Fibroblast of the conjunctiva (primary cell): ENCODE data around the gene SSBP3.

ENCODE experiments used
- DNase-seq: peaks from one replicate; pipeline ENCODE4 v3.0.0-alpha.2; 2010; ENCODE audit warnings: low read depth

SSBP3 gene

GRCh38 chr1:54329312-54330003 is 76.7 kb downstream of the SSBP3 start:
- no peak for DNase-seq

DNA sequence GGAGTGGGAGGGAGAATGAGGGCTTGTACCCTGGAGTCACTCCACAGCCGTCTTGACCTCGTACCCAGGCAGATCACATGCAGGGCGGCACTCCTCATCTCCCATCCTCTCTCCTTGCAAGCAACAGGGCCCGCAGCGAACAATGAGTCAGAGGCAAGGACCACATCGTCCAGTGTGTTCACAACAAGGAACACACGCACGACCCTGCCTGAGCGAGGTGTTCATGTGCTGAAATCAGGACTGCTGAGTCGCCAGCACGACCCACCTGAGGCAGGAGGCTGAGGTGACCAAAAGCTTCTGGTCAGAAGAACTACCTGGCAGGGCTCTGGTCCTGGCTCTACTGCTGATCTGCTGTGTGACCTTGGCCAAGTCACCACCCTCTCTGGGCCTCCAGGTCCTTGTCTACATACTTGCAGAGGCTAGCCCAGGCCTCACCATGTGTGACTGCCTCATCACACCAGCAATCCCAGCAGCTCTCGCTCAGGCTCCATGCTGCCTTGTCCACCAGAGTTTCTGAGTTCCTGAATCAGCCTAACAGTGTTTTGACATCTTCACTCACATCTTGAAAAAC is 78.0 kb downstream of the SSBP3 start:
- no peak for DNase-seq

- DNase-seq, result no peak
Measured at GRCh38 chr1:54327386-54328065, 78.7 kb downstream of the SSBP3 start.

DNA sequence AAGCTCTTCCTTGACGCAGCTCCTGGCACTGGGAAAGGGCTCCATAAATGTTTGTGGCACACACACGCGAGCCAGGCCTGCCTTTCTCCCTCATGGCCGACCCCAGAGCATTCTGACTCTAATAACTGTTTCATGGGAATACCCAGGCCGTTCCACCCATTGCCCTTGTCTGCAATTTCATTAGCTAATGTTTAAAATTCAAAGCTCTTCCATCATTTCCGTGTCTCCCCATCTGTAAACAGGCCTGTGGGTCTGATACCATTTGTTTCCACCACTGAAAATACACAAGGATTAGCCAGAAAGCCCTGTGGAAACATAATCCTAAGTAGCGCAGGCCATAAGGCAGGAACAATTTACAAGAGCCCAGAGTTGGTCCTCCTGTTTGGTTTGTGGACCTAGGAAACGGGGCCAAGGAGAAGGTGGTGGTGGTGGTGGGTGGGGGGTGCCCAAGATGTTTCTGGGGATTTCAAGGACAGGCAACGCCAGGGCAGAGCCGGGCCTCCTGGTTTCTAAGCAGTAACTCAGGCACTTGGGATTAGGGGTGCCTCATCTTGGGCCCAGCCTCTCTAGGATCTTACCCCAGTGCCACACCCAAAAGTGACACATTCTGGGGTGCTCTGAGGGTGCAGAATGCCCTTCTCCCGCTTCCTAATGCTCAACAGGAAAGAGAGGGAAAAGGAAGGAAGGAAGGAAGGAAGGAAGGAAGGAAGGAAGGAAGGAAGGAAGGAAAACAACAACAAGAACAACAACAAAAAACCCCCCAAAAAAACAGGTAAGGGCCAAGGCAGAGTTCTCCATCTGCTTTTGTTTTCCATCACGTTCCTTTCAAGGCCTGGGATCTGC is 79.4 kb downstream of the SSBP3 start:
- DNase-seq, result no peak

DNA sequence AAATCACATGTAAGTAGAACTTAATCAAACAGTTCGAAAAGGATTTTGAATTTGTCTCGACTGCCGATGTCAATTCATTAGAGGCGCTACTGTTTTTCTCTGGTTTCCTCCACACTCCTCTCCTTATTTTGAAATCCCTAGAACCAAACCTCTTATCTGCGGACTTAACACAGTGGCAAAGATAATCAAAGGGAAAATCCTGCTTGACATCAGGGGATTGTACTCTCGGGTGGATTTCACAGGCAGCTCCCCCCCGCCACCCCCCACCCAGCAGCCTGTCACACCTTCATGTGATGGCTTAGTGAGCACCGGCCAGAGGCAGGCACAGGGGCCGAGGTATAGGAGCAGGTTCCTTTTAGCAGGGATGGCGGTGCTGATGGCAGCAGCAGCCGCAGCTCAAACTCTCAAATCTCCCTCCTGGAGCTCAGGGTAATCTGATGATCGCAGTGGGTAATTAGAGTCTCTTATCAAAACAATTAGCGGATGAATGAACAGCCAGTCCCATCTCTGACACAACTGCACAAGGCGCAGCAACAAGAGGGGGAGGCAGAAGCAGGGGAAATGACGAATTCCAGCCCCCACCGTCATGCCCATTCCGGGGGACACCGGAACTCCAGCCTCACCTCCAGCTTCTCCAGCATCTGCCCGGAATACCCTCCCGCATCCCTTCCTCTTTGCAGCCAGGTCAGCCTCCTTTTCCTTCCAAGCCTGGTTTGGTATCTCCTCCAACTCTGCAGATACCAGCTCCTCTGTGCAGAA is 80.3 kb downstream of the SSBP3 start:
- no peak for DNase-seq

GRCh38 chr1:54325284-54325683 is 80.9 kb downstream of the SSBP3 start:
- no peak for DNase-seq

GRCh38 chr1:54324251-54325140 is 81.7 kb downstream of the SSBP3 start:
- no peak for DNase-seq

DNA sequence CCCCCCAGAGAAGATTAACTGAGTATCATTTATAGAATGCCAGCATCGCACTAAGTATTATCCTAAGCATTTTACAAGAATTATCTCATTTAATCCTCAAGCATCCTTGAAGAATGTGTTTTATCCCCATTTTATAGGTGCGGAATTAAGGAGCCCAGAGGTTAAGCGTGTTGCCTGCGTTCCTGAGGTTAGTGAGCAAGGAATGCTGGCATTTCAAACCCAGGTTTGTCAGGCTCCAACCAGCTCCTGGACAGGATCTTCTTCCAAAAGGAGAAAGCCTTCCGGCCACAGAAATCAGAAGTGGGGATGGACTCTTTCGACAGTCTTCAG is 82.3 kb downstream of the SSBP3 start:
- no peak for DNase-seq

DNA sequence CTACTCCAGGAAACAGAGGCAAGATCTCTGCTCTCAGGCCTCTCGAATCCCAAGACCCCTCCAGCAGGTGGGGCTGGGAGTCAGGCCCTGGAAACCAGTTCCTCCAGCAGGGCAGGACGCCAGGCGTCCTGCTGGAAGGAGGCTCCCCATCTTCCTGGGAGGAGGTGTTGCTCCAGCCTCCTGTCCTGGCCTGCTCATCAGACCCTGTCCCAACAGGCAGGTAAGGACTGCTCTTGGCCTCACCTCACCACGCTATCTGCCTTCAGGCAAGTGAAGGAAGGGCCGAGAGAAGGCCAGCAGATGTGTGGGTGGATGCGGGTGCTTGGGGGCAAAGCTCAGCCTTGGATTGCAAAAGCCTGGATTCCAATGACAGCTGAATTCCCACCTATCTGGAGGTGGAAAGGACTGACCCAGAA is 82.9 kb downstream of the SSBP3 start:
- no peak for DNase-seq

DNA sequence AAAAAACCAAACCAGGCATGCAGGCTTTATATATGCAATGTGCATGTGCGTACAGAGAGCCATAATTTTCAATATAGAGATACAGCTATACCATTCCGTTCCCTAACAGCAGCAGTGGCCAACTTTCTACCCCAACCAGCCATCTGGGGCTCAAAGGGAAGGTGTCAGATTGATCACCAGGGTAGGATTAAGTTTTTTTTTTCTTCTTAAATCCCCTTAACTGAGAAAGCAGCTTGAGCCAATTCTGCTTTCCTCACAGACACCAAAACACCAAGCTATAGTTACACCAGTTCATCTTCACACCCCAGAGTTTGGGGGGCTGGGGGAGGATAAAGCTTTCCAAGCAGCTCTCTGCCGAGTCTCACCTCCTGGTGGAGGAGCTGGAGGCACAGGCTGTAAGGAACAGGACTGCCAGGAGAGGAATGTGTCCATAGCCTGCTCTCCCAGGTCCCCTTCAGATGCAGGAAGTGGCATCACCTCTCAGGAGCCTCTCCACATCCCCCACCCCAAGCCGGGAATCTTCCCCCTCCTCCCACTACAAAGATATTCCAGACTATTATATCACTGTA is 87.9 kb downstream of the SSBP3 start:
- DNase-seq, result no peak

- DNase-seq, result no peak
Measured at GRCh38 chr1:54317084-54317483, 89.1 kb downstream of the SSBP3 start.

GRCh38 chr1:54315099-54315498 is 91.1 kb downstream of the SSBP3 start:
- no peak for DNase-seq

DNA sequence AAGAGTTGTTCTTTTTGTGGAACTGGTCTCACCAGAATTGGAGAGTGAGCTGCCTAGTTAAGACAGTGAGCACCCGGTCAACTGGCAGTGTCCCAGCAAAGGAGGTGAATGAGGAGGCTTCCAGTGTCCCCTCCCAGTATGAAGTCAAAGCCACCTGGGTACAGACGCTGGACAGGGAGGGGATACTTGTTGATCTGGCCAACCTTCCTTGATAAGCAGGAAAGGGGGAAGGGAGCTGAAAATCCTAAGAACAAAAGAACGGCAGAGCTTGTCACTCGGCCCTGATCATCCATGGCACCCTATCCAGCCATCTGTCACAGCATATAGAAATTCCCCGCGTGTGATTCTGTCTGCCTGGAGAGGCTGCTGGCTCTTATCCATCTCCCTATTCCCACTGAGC is 91.5 kb downstream of the SSBP3 start:
- no peak for DNase-seq

GRCh38 chr1:54312796-54313316 is 93.3 kb downstream of the SSBP3 start:
- peak; percentile 46 for DNase-seq

DNA sequence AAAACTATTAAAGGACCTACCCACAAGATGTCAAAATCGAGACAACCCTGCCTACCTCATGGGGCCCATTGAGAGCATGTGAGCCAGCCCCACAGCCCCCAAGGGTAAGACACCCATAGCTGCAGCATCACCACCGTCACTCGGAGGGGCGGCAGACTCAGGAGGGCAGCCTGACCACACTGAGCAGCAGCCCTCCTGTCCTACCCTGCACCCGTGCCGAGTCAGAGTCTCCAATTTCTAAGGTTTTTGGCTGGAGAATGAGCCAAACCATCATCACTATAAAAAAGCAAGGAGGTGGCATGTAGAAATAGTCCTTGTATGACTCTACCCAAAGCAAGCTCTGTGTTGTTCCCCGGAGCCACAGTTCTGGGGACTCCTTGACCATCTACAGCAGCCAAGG is 94.7 kb downstream of the SSBP3 start:
- DNase-seq, result no peak

DNA sequence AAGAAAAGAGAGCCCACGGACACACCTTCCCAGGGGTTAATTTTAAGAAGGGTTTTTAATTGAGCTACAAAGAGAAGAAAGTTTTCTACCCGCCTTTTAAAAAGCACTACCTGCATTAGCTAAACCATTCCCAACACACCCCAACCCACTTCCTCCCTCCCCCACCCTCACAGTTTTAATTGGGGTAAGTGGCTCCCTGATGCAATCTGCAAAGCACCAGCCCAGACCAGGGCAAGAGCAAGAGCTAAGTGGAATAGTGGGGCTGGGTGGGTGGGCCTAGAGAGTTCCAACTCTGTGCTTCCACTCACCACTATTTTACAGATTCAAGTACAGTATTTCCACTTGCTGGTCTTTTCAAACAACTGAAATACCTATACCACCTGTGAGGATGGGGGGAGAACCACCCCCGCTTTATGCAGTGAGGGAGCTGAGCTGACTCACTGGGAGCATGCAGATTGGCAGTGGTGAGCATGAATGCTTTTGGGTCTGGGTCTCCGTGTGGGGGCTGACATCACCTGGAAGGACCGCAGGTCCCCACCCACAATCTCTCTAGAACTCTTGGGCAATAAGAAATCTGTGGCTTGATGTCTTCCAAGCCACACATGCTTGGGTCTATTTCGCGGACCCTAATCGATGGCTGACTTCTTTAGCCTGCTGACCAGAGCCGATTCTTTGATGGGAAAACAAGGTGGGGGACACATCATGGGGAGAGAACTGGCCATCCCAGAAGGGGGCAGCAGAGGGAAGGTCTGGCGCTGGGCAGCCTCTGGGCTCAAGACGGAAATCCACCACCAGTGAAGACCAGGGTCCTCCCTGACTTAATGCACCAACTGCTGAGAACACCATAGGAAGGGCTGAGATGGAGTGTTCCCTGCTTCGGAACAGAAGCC is 95.5 kb downstream of the SSBP3 start:
- DNase-seq, result no peak

DNA sequence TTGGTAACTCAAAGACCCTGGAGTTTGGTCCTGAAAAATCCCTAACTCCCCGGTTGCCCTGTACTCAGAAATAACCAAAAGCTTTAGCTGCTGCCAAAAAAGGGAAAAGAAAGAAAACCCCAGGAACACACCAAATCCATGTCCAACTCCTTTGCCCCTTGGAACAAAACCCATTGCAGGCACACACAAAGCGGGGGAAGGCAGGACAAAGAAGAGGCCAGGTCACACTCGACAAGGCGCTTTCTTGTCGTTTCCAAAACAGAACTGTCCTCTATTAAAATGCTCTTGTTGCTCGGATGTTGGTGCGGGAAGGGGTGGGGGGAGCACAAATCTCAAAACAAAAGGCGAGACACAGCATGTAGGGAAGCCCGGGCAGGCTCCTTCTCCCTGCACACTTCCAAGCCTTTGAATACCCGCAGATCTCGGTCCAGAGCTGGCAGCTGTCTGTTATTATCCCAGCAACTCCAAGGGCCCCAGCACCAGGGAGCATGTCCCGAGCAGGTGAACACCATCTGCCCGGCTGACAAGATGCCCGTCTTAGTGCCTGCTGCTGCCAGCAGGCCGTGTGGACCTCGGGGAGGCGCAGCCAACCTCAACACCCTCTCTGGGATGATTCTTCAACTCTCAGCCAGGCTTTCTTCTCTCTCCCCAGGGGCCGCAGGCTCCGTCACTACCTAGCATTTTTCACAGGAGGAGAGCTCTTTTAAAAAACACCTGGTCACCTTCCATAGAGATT is 96.4 kb downstream of the SSBP3 start:
- no peak for DNase-seq

GRCh38 chr1:54307305-54307704 is 98.9 kb downstream of the SSBP3 start:
- no peak for DNase-seq
